HL-60/S4 (cell line): ENCODE measurements around the gene ITSN2.

Experiments used
- in situ Hi-C: fragments of 300-500 bp; cut with MboI; formaldehyde crosslinking; loops from 2 replicates; pipeline ENCODE4 v1.14.3; 2022; ENCODE audit warnings: low sequenced_read_pairs

Gene ITSN2

GRCh38 chr2:24272907-24273306 is 87.4 kb downstream of the ITSN2 start:
- in situ Hi-C loops: no loop called here

DNA sequence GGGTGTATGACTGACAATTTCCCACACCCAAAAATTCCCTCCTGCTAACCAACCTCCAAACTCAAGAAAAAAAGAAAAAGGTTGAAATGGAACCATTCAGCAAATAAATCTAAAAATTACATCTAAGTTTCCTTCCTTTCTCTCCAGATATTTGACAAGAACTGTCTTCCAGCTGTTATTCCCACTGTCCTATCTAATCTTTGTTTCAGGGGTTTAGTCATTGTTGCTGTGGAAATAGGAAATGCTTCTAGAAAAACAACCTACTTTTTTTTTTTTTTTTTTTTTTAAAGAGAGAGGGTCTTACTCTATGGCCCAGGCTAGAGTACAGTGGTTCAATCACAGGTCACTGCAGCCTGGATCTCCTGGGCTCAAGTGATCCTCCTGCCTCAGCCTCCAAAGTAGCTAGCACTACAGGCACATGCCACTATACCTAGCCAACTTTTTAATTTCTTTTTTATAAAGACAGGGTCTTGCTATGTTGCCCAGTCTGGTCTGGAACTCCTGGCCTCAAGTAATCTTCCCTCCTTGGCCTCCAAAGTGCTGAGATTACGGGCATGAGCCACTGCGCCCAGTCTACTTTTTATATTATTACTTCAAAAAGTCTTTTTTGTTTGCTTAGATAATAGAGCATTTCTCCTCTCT is 88.1 kb downstream of the ITSN2 start:
- in situ Hi-C loops: no loop called here

DNA sequence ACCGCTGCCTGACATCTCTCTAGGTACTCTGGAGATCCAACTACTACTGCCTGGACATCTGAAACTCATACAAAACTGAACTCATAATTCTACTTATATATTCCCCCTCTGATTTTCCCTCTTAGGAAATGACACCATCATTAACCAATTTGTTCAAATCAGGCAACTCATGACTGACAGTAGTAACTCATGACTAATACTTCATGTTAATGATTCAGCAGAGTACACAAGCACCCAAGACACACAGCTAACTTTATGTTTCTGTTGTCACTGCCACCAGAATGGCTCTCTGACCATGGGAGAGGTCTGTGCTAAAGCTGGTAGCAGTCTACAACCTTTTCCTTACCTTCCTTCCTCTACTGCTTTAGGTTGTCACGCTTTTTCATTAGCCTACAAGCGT is 91.1 kb downstream of the ITSN2 start:
- in situ Hi-C loops: no loop called here

DNA sequence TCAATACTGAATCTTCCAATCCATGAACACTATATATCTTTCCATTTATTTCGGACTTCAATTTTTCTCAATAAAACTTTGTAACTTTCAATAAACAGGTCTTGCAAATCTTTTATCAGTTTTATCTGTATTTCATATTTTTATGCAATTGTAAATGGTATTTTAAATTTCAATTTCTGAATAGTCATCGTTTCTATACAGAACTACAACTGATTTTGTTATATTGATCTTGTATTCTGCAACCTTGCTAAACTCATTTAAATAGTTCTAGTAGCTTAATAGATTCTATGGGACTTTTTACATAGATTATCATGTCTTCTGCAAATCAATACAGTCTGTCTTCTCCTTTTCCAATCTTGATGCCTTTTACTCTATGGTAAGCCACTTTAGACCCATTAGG is 95.1 kb downstream of the ITSN2 start:
- in situ Hi-C loops: no loop called here

DNA sequence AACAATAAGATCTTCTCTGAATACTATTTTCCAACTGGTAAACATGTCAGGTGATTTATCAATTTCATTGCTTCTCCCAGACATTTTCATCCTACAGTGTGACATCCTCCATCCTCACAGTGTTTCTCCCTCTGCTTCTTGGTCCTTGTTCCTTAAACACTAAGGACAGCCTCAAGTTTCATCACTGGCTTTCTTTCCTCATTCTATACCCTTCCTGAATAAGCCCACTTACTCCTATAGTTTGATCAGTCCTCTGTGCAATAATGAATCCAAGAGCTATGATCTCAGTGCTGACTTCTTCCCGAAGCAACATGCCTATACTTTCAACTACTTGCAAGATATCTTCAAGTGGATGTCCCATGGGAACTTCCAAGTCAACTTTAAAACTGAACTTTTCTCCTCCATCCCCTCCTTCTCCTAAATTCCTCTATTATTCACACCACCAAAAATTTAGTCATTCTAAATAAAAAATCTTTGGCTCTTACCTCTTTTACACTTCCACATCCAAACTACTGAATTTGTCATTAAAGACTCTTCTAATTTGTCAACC is 97.8 kb downstream of the ITSN2 start:
- in situ Hi-C loops: no loop called here

GRCh38 chr2:24261441-24261840 is 98.9 kb downstream of the ITSN2 start:
- in situ Hi-C loops: no loop called here

DNA sequence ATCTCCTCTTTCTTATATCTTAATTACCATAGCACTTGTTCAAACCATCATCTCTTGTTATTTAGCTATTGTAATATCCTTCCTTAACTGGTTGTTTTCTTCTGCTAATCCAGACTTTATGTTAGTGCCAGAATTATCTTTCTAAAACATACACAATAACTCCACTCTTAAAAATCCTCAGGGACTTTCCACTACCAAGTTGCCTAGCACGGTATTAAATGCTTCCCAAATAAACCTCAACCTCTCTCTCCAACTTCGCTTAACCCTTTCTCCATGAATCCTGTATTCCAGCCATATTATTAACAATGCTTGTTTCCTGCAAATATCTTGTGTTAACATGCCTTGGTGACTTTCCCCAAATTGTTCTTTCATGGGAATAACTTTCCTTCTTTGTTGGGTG is 101.0 kb downstream of the ITSN2 start:
- in situ Hi-C loops: no loop called here

DNA sequence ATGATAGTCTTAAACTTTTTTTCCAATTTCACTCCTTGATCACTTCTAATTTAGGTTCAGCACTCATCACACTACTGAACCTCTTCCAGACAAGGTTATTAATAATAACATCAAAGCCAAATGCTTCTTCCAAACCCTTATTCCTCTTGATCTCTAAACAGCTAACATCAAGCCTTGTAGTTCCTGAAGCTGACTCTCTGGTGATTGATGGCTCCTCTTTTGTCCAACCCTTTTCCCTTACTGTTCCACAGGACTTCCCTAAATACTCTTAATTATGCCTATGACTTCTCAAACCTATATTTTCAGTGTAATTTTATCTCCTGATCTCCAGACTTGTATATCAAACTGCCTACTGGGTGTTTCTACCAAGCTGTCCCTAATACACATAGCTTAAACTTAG is 101.6 kb downstream of the ITSN2 start:
- in situ Hi-C loops: no loop called here

GRCh38 chr2:24253303-24253919 is 106.9 kb downstream of the ITSN2 start:
- in situ Hi-C loops: no loop called here

DNA sequence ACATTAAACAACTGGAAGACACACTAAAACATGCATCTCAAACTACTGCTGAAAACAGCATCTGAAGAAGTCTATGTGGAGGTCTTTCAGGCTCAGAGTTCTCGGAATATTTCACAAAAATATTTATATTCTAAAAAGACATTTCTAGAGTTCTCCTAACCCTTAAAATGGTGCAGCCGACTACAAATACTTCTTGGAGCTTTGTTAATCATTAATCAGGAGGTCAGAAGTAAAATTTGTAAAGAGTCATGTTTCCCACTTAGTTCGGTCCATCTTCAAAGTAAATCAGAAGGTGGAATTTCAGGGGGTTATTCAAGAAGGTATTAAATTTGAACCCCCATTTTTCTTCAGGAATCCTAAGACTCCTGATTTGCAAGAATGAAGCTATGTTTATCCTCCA is 112.7 kb downstream of the ITSN2 start:
- in situ Hi-C loops: no loop called here

DNA sequence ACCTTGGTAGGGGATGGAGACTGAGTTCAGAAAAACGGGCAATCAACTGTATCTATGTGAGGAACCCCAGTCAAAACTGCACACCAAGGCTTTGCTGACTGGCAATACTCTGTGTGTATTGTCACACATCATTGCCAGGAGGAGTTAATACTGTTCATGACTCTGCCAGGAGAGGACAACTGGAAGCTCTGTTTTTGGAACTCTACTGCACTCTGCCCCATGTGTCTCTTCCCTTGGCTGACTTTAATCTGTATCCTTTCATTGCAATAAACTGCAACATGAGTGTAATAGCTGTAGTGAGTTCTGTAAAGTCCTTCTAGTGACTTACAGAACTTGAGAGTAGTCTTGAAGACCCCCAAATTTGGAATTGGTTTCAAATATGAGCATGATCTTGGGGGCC is 113.2 kb downstream of the ITSN2 start:
- in situ Hi-C loops: no loop called here

DNA sequence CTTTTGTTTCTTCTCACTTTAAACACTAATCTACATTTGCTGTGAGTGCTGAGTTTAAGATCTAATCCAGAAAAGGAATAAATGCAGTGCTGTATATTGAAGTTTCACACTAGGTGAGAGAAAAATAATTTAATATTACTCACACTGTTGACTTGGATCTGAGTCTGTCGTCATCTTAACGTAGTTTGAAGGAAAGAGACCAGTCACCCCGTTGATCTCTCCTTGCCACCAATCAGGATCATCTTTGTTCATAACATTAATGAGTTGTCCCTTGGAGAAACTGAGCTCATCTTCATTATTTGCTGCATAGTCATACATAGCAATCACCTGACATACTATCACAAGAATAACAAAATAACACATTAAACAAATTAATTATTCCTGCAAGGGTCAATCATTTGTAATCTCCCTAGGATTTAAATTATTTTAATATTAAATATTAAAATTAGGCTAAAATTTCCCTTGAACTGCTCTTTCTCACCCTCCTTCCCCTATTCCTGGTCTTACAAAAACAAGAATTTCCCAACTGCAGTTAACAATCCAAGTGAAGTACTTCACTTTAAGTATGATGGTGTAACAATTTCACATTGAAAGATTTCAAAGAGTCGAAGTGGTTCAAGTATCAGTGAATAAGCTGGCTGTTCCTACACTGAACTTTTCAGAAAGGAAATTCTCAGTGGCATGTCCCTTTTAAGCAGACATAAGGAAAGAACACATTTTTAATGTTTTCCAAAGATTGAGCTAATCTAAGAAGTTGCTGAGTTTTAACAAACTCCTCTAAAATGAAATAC is 114.2 kb downstream of the ITSN2 start:
- in situ Hi-C loops: no loop called here

DNA sequence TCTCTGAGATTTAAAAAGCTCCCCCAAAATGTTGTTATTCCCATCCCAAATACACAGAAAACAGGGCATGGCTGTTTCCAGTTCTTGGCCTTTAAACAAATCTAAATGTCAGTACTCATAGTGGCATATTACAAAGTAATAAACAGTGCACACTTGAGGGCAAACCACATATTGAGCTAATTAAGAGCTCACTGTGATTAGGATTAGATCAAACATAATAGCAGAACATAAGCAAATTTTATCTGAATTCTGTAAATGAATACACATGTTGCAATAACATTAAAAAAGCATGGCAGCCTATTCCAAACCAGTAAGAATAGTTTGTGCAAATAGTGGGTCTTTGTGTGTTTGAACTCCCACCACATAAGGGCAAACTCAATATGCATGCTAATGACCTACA is 118.8 kb downstream of the ITSN2 start:
- in situ Hi-C loops: no loop called here

DNA sequence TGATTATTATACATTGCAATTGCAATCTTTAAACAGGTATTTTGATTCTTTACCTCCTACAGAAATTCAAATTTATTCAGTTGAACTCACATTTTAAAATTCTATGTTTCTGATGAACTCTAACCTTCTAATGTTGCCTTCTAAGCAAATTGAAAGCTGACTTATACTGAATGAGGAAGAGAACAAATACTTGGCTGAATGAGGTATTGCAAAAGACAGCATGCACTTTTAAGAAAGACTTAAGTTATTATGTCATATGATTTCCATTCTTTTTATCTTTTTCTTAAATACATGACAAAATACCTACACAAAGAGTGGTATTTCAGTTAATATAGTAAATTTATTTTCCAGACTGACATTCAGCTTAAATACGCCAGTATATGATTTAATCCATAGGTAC is 120.8 kb downstream of the ITSN2 start:
- in situ Hi-C loops: no loop called here

GRCh38 chr2:24238158-24238557 is 122.2 kb downstream of the ITSN2 start:
- in situ Hi-C loops: no loop called here

DNA sequence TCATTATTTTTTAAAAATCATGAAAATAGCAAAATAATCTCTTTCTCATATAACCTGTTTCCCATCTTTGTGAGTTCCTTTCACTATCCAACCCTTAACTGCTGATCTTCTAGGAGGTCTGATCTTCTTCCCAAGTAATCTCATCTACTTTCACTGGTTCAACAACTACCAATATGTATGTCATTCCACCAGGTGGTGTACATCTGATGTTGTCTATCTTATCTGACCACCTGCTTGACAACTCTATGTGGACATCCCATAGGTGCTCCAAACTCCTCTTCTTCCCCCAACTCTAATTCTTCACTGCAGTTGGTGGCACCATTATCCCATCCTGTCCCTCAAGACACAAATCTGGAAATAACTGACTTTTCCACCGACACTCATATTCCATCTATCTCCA is 123.0 kb downstream of the ITSN2 start:
- in situ Hi-C loops: no loop called here

GRCh38 chr2:24233321-24233720 is 127.0 kb downstream of the ITSN2 start:
- in situ Hi-C loops: no loop called here

DNA sequence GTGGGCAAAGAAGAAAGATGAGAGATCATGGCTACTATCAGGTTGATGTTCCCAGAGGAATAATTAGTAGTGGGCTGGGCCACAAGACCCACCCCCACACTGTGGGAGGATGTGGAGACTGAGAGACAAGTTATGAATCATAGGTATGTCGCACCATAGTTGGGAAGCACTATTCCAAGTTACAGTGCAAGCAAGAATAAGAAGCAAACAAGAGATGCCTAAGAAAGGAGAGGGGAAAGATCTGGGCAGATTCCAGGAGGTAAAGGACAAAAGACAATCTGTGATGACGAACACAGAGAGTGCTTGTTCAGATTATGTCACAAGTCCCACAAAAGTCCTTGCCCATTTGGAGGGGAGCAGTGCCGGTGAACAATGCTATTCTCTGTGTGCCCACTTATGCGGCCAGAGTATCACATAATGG is 128.9 kb downstream of the ITSN2 start:
- in situ Hi-C loops: no loop called here

GRCh38 chr2:24228470-24228869 is 131.9 kb downstream of the ITSN2 start:
- in situ Hi-C loops: no loop called here

GRCh38 chr2:24225499-24226242 is 134.7 kb downstream of the ITSN2 start:
- in situ Hi-C loops: no loop called here

DNA sequence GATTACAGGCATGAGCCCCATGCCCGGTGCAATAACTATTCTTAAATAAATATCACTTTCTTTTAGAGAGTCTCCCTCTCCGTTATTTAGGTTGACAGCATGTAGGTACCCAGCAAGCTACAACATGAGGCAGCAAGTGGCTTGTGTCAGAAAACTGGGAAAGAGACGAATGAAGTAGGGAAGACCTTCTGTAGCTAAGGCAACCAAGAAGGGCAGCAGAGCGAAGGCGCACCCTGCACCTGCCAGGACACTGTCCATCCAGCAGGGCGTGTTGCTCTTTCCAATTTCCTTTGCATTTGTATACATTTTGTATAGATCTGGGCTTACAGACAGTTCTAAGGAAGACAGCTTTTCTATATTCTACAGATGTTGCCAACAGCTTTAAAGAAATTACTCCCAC is 137.4 kb downstream of the ITSN2 start:
- in situ Hi-C loops: no loop called here
